ENCODE results near the gene CCDC141.

The CCDC141 gene

GRCh38 chr2:178819147-178819875 is 230.6 kb downstream of the CCDC141 start:
- DNase-seq, result no peak

GRCh38 chr2:178811901-178812300 is 238.0 kb downstream of the CCDC141 start:
- DNase-seq, result no peak

- no peak for DNase-seq
Observed at GRCh38 chr2:178811045-178811444, 238.9 kb downstream of the CCDC141 start.

DNA sequence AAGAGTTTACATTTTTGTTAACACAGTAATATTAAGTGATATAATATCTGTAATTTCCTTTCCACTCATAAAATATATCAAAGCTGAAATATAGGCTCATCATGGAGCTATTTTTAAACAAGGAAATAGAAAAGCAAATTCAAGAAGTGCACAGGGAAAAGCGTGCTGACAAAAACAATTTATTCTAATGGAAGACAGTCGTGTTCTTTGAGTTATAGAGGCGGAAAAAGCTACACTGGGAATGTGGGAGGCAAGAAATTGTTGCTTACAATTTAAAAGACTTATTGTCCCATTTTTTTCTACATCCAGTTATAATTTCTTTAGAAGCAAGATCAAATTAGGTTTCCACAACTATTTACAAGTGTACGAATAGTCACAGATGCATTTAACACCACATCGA is 239.5 kb downstream of the CCDC141 start:
- no peak for DNase-seq

- DNase-seq, result no peak
Observed at GRCh38 chr2:178807227-178808008, 242.5 kb downstream of the CCDC141 start, which contains the start of gene TTN. TTN (minus strand) TSS chr2:178807423; CDS start chr2:178804642, 2,781 bp downstream.

GRCh38 chr2:178806543-178806942 is 243.4 kb downstream of the CCDC141 start:
- no peak for DNase-seq

DNA sequence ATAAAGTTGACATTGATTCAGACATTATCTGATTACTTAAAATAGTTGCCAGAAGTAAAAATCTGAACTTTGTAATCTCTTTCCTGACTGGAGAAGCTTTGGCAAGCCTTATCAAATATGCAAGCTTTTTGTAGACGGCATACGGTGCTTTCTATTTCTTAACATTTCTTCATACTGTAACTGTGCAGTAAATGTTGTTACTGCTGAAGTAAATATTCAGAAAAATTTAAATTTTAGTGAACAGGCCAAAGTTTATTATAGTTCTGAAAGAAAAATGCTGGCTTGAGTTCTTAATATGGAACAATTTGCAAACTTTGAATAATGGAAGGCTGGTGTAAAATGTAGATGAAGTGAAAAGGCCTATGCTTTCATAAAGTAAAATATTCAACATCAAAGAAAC is 244.5 kb downstream of the CCDC141 start:
- no peak for DNase-seq

DNA sequence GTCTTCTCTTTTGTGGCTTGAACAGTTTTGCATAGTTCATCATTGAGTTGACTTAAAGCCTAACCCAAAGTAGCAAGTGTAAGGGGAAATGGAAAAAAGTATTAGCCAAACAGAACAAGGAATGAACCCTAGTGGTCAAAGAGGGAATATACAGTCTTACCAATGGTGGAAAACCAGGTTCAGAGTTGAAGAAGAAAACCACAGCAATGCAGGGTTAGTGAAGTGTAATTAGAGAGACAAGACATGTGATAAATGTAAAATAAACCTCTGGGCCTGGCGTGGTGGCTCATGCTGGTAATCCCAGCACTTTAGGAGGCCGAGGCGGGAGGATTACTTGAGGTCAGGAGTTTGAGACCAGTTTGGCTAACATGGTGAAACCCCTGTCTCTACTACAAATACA is 245.1 kb downstream of the CCDC141 start:
- DNase-seq, result peak in 1 of 2 experiments; percentile 33

DNA sequence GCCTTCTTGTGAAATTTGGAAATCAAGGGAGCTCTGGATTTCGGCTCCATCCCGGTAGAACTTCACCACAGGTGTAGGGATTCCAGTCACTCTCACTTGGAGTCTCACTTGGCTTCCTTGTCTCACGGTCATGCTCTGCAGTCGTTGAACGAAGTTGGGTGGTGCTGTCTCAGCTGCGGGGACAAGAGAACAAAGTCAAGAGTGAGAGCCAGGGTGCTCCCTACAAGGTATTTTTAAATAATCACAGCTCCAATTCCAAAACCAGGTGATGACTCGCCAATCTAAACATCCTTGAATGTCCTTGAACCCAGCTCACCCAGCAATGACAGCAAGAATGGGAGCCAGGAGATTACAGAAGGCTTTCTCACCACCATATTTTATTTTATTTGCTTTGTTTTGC is 249.4 kb downstream of the CCDC141 start:
- no peak for DNase-seq

DNA sequence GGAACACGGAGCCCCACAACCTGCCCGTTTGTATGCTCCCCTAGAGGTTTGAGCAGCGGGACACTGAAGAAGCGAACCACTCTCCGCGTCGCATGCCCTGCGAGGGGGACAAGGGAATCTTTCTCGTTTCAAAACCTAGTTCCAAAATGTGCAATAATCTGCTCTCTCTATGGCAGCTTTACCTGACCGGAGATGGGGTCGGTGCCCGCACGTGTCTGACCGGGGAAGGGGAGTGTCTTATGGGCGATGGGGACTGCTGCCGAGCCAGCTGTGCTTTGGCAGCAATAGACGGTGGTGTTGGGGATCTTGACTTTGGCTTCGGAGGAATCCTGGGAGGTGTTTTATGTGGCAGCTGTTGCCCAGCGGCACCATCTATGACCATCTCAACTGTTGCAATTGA is 250.6 kb downstream of the CCDC141 start:
- DNase-seq, result no peak

DNA sequence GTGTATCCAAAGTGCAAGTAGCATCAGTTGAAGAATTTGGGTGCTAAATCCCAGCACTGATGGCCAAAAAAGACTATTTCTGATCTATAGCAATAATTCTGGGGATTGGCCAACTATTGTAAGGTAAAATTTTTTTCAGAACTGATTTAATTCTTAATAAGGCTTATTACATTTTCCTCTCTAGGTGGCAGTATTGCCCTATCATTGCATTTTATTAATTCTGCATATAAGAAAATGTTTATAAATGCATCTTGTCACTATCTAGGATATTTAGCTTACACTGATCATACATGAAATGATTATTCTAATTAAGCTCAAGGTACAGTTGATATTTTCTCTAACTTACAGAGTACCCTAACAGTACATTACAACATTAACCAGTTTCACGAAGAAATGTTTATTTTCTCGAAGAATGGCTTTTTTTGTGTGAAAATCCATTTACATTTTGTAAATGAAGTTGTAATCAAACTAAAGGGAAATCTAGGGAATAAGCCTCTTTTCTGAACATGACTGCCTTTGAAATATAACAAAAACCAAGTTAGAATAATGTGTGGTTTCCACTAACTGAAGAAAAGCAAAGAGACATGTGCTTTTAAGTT is 253.8 kb downstream of the CCDC141 start:
- peak in 1 of 2 experiments; percentile 60 for DNase-seq

GRCh38 chr2:178787934-178788333 is 262.0 kb downstream of the CCDC141 start:
- no peak for DNase-seq

- no peak for DNase-seq
Observed at GRCh38 chr2:178787155-178787554, 262.8 kb downstream of the CCDC141 start.

GRCh38 chr2:178783889-178784288 is 266.0 kb downstream of the CCDC141 start:
- no peak for DNase-seq

DNA sequence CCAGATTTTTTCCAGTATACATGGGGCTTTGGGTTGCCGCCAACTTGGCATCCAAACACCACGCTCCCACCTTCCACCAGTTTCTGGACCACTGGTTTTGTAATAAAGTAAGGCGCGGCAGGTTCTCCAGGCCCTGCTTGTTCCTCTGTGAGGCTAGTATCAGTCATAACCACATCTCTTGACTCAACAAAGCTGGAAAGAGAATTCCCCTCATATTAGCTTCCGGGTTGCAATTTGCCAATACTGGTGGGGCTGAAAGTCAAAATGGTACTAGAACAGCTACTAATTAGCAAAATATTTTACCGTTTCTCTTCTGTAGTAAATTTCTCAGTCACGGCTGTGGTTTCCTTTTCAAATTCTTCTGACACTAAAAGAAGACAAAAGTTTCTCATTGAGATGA is 267.7 kb downstream of the CCDC141 start:
- DNase-seq, result no peak

Measured in SW 1271 (cell line).